ENCODE measurements around the gene KNTC1. TPM values are rescaled to one million over a fixed set of nuclear protein-coding genes. Genes with fewer than 3 reads are reported as not detected.

The KNTC1 gene
- total RNA-seq, 1 donor from 2014 or later = 34.0 TPM

GRCh38 chr12:122528582-122528981, 1.5 kb downstream of the KNTC1 start:
- no peak overlapping the region for H3K27ac Mint-ChIP-seq (ENCODE audit: unreplicated experiment)
- no peak overlapping the region for H3K4me3 Mint-ChIP-seq (ENCODE audit: unreplicated experiment)
- TF ChIP-seq CTCF (IDR thresholded peaks at IDR 0.05; ENCODE audit: partially characterized antibody, unreplicated experiment) = no peak
- H3K27me3 Mint-ChIP-seq (ENCODE audit: unreplicated experiment) = no peaks in the 10 kb centered on the region
- H3K36me3 Mint-ChIP-seq (ENCODE audit: unreplicated experiment) = no peaks in the 10 kb centered on the region
- H3K9me3 Mint-ChIP-seq (ENCODE audit: unreplicated experiment) = peaks cover 2% of the 10 kb centered on the region
- H3K4me1 Mint-ChIP-seq (ENCODE audit: low read depth, unreplicated experiment) = peaks cover 7% of the 10 kb centered on the region
- no peak for DNase-seq

- H3K27ac Mint-ChIP-seq (ENCODE audit: unreplicated experiment) = no peak overlapping the region
- H3K9me3 Mint-ChIP-seq (ENCODE audit: unreplicated experiment) = peaks cover 2% of the 10 kb centered on the region
- H3K4me1 Mint-ChIP-seq (ENCODE audit: low read depth, unreplicated experiment) = peaks cover 3% of the 10 kb centered on the region
- no peak overlapping the region for H3K4me3 Mint-ChIP-seq (ENCODE audit: unreplicated experiment)
- H3K36me3 Mint-ChIP-seq (ENCODE audit: unreplicated experiment) = no peaks in the 10 kb centered on the region
- no peaks in the 10 kb centered on the region for H3K27me3 Mint-ChIP-seq (ENCODE audit: unreplicated experiment)
- no peak for TF ChIP-seq CTCF (IDR thresholded peaks at IDR 0.05; ENCODE audit: partially characterized antibody, unreplicated experiment)
- DNase-seq = no peak
Observed at GRCh38 chr12:122528992-122529391, 1.9 kb downstream of the KNTC1 start.

- TF ChIP-seq CTCF (IDR thresholded peaks at IDR 0.05; ENCODE audit: partially characterized antibody, unreplicated experiment) = no peak
- Mint-ChIP-seq H3K4me3 (ENCODE audit: unreplicated experiment) (no peak overlapping the region), H3K27me3 (ENCODE audit: unreplicated experiment) (no peaks in the 10 kb centered on the region), H3K9me3 (ENCODE audit: unreplicated experiment) (no peaks in the 10 kb centered on the region), H3K36me3 (ENCODE audit: unreplicated experiment) (no peaks in the 10 kb centered on the region), H3K27ac (ENCODE audit: unreplicated experiment) (no peak overlapping the region), H3K4me1 (ENCODE audit: low read depth, unreplicated experiment) (no peaks in the 10 kb centered on the region)
- no peak for DNase-seq
Observed at GRCh38 chr12:122533856-122534255, 6.8 kb downstream of the KNTC1 start.

GRCh38 chr12:122537021-122537420, 10.0 kb downstream of the KNTC1 start:
- H3K27ac Mint-ChIP-seq (ENCODE audit: unreplicated experiment) = no peak overlapping the region

DNA sequence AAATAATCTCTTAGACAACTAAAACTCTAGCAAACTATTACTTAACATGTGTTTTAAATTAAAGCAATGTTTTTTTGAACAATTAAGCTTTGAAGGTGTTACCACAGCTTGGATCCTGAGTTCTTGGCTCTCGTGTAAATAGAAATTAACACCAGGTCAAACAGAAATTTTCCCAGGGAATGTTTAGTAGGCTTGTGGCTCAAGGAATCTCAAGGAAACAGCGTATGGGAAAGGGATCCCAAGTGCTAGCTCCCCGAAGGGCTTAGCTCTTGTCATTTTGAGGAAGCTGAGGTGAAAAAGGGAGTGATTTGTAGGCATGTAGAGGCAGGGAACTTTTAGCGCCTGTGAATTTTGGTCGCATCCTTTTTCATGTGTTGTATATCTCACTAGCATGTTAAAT, 11.4 kb downstream of the KNTC1 start:
- Mint-ChIP-seq H3K4me1 (ENCODE audit: low read depth, unreplicated experiment) (no peaks in the 10 kb centered on the region), H3K9me3 (ENCODE audit: unreplicated experiment) (no peaks in the 10 kb centered on the region), H3K36me3 (ENCODE audit: unreplicated experiment) (no peaks in the 10 kb centered on the region), H3K27me3 (ENCODE audit: unreplicated experiment) (peaks cover 3% of the 10 kb centered on the region), H3K27ac (ENCODE audit: unreplicated experiment) (no peak overlapping the region), H3K4me3 (ENCODE audit: unreplicated experiment) (no peak overlapping the region)
- DNase-seq = no peak
- TF ChIP-seq CTCF (IDR thresholded peaks at IDR 0.05; ENCODE audit: partially characterized antibody, unreplicated experiment) = no peak

More at GRCh38 chr12:122537021-122537420, 10.0 kb downstream of the KNTC1 start:
- no peak for DNase-seq
- Mint-ChIP-seq H3K27me3 (ENCODE audit: unreplicated experiment) (peaks cover 3% of the 10 kb centered on the region), H3K4me3 (ENCODE audit: unreplicated experiment) (no peak overlapping the region), H3K4me1 (ENCODE audit: low read depth, unreplicated experiment) (no peaks in the 10 kb centered on the region), H3K36me3 (ENCODE audit: unreplicated experiment) (no peaks in the 10 kb centered on the region), H3K9me3 (ENCODE audit: unreplicated experiment) (no peaks in the 10 kb centered on the region)
- TF ChIP-seq CTCF (IDR thresholded peaks at IDR 0.05; ENCODE audit: partially characterized antibody, unreplicated experiment) = no peak

Measured in glutamatergic neuron (in vitro differentiated cells).